GM12865 (cell line): Measurements from ENCODE around the gene TIAM1.

Experiments used
- DNase-seq: peaks from one replicate; pipeline ENCODE4 v3.0.0; 2010; ENCODE audit warnings: low read depth
- H3K4me3 ChIP-seq: 2 replicates; pipeline ENCODE4 v1.5.1; 2011; ENCODE audit warnings: mild to moderate bottlenecking, low read depth, low read length, control low read depth
- CTCF ChIP-seq: IDR thresholded peaks from 2 replicates; pipeline ENCODE4 v1.5.1; 2011; ENCODE audit warnings: low read length, control low read depth, low read depth, inconsistent platforms; ENCODE audit not compliant: insufficient read depth; ENCODE audit errors: missing control alignments

The TIAM1 gene

GRCh38 chr21:31318971-31319370, 25.1 kb downstream of the TIAM1 start:
- TF ChIP-seq CTCF: no peak
- H3K4me3 ChIP-seq: no peak overlapping the region
- DNase-seq: no peak

GRCh38 chr21:31317688-31318087, 26.4 kb downstream of the TIAM1 start:
- DNase-seq: peak; percentile 26
- no peak overlapping the region for H3K4me3 ChIP-seq
- no peak for TF ChIP-seq CTCF

GRCh38 chr21:31316488-31317169, 27.4 kb downstream of the TIAM1 start:
- DNase-seq: no peak
- H3K4me3 ChIP-seq: no peak overlapping the region

GRCh38 chr21:31316072-31316471, 28.0 kb downstream of the TIAM1 start:
- DNase-seq: no peak
- H3K4me3 ChIP-seq: no peak overlapping the region
- no peak for TF ChIP-seq CTCF

More at GRCh38 chr21:31316488-31317169, 27.4 kb downstream of the TIAM1 start:
- no peak for TF ChIP-seq CTCF

- no peak for DNase-seq
- TF ChIP-seq CTCF: no peak
- no peak overlapping the region for H3K4me3 ChIP-seq
These were observed 33.3 kb downstream of the TIAM1 start for GRCh38 chr21:31310750-31311149.

GRCh38 chr21:31308584-31308983, 35.5 kb downstream of the TIAM1 start:
- DNase-seq: no peak
- no peak for TF ChIP-seq CTCF
- no peak overlapping the region for H3K4me3 ChIP-seq

- TF ChIP-seq CTCF: no peak
- H3K4me3 ChIP-seq: no peak overlapping the region
- DNase-seq: no peak
These were observed 38.2 kb downstream of the TIAM1 start for GRCh38 chr21:31305888-31306287.
